ENCODE results near the gene LLGL2.

LLGL2 gene

DNA sequence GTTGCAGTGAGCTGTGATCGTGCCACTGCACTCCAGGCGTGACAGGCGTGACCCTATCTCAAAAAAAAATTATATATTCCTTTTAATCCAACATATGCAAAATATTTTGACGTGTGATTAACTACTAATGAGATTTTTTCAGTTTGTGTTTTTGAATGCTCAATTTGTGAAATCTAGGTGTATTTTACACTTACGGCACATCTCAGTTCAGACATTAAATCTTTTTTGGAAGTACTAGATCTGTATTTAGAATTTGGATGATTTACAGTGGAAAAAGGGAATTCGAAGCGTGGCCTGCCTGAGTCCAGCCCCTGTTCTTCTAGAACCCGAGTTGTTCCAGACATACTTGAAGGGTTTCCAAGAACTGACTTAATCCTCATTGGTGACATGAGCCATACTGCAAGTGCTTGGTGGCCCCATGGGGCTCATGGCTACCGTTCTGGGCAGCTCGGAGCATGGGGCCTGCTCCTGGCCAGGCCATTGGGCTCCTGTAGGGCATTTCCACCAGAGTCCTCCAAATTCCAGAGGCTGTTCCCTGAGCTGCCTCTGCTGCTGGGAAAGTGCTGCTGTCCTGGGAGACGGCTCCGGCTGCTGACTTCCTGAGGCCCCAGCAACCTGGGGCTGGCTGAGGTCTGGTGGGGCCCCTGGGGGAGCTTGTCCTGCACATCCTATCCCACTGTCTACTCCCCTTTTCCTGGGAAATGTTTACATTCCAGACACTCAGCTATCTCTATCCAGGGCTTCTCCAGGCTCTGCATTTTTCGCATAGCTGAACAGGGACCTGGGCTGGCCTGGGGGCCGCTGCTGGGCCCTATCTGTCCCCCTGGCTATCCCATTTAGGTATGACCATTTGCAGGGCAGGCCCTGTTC lies 27.2 kb downstream of the LLGL2 start:
- DNase-seq = no peak

DNA sequence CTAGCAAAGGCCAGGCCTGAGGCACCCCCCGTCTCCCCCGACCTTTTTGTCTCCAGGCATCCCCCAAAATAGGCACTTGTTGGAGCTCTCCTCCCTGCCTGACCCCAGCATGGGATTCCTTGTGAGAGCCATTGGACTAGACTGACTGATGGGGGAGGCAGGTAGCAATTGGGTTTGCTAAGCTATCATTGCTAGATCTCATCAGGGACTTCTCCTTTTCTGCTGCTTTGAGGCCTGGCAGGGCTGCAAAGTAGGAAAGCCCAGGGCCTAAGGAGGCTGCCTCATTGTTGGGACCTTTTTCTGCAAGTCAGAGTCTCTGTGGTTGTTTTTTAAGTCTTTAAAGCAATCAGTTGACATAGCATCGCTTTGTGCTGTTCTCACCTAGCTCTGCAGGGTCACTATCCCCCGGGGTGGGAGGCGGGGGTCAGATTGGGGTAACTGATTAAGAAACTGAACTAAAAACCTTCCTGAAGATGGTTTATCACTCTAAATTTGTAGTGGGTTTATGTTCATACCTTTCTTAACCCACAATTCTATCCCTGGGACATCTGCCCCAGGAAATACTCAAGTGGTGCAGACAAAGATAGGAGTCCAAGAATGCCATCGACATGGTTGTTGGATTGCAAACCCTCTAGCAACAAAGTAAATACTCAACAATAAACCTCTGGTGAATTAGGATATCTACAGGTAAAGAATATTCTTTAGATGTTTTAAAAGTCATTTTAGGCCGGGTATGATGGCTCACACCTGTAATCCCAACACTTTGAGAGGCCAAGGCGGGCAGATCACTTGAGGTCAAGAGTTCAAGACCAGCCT lies 28.0 kb downstream of the LLGL2 start:
- DNase-seq = no peak

DNA sequence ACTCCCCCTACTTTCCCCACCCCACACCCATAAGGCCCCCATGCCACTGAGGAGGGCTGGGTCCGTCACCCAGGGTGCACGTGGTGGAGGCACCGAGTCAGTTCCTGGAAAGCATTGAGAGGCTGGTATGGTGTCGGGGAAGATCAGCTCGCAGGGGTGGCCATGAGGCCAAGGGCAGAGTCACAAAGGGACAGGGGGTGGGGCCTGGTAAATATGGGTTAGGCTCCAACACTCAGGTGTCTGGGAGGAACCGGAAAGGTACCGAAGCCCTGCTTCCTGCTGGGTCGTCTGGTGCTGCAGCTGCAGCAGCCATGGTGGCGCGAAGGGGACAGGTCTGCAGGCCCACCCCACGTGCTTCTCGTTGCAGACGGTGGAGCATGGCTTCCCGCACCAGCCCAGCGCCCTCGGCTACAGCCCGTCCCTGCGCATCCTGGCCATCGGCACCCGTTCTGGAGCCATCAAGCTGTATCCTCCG lies 30.2 kb downstream of the LLGL2 start:
- no peak for DNase-seq

DNA sequence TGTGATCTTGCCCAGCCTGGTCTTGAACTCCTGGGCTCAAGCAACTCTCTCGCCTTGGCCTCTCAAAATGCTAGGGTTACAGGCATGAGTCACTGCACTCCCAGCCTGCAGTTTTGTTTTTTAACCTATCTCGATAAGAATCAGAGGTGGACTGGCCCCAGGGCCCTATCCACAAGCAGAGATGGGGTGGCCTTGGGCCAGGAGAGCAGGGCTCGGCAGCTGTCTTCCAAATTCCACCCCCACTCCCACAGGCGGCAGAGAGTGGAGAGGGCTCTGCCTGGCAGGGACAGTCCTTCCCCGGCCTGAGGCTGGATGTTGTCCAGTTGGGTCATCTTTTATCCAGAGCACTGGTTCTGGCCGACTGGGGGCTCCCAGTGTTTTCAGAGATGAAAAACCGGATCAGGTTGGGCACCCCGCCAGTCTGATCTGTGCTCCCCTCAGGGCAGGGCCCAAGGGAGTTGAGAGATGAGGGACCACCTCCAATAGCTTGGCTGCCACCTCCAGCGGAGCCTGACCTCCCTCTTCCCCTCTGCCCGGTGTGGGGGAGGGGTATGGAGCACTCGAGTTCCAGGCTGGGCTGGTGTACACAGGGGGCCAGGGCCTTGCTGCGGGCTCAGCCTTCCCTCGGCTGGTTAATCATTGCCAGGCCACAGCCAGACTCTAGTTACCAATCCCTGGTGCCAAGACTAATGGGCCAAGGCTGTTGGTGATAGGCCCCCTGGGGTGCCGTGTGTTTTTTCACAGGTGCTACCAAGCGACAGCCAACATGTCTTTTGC lies 31.8 kb downstream of the LLGL2 start:
- no peak for DNase-seq

DNA sequence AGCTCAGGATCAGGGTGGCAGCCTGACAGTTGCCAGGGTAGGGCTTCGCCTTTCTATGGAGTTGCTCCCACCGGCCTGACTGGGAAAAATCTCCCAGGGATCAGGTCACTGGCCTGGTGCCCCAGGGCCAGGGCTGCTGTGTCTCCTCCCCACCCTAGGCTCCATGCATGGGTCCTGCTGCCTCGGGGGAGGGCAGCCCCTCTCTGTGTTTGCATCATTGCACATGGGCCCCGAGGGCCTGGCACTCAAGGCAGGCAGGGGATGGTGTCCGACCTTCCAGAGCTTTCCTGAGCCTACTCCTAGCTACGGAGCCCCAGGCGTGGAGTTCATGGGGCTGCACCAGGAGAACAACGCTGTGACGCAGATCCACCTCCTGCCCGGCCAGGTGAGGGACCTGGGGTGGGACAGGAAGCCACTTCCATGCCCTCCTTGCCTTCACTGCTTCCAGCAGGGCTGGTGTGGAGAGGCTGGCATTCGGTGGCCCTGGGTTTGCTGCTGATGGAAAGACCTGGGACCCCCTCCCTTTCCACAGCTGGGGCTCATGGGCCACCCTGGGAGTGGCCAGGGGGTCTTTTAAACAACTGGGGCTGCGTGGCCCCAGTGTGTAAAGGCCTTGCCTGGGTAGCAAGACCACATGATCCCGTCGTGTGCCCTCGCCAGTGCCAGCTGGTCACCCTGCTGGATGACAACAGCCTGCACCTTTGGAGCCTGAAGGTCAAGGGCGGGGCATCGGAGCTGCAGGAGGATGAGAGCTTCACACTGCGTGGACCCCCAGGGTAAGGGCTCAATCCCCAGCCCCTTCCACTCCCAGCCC lies 32.6 kb downstream of the LLGL2 start:
- DNase-seq = no peak

DNA sequence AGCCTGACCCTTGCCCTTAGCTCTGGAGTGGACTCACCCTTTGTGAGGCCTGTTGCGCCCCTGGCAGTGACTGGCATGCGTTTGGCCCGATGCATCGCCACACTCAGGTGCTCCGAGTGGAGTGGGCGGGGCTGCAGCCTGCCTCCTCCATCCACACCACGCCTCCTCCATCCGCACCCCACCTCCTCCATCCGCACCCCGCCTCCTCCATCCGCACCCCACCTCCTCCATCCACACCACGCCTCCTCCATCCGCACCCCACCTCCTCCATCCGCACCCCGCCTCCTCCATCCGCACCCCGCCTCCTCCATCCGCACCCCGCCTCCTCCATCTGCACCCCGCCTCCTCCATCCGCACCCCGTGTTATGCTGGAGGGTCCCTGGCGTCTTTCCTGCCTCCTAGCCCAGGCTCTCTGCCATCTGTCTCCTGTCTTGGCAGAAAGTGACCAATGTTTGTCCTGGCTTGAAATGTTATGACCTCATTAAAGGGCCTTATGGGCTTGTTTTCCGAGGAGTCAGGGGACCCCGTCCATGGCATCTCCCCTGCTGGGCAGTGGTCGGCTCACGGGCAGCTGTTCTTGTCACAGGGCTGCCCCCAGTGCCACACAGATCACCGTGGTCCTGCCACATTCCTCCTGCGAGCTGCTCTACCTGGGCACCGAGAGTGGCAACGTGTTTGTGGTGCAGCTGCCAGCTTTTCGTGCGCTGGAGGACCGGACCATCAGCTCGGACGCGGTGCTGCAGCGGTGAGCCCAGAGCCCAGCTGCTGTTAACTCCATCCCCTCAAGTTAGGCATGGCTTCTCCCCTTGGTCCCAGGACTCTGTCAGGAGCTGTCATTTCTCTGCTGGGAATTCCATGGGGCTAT lies 33.4 kb downstream of the LLGL2 start:
- no peak for DNase-seq

DNA sequence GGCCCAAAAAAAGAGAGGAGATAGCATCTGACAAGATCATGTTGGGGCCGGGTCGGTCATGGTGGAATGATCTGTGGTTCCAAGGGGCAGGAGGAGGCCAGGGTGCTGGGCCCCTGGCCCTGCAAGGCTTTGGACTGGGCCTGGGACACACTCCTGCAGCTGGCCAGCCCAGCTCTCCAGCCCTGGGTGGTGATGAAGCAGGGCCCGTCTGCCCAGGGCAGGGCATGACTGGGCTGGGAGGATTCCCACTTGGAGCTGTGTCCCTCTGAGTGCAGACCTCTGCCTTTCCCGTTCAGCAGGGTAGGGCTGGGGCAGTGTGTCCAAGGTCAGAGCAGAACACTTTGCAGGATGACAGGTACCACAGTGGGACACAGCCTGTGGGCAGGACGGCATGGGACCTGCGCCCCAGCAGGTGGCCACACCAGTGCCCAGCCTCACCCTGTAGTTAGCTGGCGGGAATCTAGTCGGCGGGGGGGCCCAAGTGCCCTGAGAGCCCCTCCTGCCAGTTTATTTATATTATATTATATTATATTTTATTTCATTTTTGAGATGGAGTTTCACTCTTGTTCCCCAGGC lies 34.5 kb downstream of the LLGL2 start:
- no peak for DNase-seq

DNA sequence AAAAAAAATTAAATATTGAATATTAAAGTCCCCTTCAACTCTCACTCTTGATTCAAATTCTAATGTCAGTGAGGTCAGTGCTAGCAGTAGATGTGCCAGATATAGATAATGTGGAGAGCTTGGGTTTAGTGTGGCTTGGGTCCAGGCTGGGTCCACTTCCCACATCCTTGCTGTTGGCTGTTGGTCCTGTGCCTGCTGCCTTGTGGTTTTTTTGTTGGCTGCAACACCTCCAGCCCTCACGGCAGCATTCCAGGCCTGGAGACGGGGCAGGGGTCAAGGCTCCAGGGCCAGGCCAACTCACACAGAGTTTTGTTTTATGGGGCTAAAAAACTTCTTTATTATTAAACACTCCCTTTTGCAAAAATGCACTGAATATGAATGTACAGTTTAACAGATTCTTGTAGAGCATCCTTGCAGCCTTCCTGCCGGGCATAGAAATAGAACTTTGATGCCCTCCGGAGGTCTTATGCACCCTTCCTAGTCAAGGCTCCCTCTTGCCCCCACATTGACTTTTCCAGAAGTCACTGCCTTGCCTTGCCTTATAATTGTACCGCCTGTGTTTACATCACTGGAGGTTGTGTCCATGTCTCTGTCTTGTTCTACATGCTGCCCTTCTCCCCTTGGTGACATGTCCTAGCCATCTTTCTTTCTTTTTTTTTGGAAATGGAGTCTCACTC lies 36.6 kb downstream of the LLGL2 start:
- no peak for DNase-seq

DNA sequence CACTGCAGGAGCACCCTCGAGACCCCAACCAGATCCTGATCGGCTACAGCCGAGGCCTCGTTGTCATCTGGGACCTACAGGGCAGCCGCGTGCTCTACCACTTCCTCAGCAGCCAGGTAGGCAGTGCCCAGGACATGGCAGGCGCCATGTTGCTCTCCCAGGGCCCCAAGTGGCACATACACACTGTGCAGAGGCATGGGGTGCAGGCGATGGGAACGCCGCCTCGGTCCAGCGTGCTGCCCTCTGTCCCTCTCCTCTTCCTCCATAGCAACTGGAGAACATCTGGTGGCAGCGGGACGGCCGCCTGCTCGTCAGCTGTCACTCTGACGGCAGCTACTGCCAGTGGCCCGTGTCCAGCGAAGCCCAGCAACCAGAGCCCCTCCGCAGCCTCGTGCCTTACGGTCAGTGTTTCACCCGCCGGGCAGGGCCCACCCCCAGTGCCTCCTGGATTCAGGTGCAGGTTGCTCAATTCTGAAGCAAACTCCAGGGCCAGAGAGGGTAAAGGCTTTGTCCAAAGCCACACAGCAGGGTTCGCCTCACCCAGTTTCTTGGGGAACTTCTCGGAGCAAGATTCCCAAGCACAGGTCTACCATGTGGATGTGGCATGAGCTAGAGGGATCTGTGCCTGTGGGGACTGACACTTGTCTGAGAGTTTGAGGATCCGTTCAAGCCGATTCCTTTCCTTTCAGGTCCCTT lies 37.7 kb downstream of the LLGL2 start:
- no peak for DNase-seq

DNA sequence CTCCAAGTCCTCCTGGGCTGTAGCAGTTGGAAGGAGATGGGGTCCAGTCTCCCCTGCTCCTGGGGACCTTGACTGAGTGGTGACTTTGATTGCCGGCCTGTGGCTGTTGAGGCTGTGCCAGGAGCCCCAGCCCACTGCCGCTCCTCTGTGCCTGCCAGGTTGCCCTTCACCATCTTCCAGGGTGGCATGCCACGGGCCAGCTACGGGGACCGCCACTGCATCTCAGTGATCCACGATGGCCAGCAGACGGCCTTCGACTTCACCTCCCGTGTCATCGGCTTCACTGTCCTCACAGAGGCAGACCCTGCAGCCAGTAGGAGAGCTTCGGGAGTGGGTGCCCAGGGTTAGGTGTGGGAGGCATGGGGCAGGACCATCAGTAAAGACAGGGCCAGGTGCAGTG lies 38.7 kb downstream of the LLGL2 start:
- no peak for DNase-seq

DNA sequence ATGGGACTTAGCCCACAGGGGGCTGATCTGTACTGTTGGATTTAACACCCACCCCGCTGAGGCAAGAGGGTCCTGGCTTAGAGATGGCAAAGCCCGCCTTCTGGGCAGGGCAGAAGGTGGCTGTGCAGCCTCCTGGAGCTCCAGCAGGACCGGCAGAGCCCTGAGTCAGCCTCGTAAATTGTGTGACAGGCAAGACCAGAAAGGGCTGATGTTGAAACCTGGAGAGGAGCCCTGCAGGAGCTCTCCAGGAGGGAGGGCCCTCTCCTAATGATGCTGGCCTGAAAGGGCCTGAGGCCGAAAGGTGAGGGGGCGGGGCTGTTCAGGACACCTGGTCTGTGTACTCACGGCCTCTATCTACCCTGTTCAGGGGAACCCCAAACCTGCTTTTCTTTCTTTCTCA lies 39.6 kb downstream of the LLGL2 start:
- no peak for DNase-seq

DNA sequence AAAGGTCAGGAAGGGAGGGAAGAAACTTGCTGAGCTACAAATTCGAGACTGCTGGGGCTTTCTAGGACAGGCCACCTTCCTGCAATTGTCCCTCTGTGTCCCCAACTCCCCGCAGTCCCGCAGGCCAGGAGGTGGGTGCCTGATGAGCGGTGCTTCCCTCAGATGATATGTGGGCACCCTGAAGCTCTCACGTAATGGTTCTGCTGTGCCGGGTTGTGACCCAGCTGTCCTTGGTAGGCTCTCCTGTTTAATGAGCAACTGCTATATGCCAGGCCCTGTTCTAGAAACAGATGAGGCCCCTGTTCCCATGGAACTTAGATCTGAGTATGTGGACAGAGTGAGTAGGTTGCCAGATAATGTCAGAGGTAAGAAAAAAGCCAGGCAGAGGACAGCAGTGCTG lies 40.1 kb downstream of the LLGL2 start:
- DNase-seq = no peak

DNA sequence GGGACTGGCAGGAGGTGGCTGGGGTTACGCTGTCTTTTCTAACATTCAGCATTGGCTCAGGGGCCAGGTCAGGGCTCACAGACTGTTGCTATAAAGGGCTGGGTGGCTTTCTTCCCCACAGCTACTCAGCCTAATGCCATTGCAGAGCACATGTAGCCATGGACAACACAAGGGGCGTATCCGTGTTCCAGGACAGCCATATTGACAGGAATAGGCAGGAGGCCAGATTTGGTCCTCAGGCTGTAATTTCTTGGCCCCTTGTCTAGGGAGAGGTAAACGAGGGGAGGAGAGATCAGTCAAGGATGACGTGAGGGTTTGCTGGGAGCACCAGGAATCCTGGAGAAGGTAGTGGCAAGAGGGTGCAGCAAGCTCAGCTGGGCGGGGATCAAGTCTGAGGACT lies 40.9 kb downstream of the LLGL2 start:
- no peak for DNase-seq

DNA sequence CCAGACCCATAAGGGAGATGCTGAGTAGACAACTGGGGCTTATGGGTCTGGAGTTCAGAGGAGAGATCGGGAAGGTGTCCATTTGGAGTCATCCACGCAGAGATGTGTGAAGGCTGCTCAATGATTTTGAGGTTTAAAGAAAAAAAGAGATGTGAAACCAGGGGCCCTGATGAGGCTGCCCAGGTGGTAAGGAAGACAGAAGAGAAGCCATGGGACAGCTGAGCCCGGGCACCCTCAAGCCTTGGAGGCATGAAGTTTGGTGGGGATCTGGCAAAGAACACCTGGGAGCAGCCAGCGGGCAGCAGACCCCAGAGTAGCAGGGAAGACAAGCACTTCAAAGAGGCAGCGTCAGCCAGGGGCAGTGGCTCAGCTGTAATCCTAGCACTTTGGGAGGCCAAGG lies 41.3 kb downstream of the LLGL2 start:
- no peak for DNase-seq

DNA sequence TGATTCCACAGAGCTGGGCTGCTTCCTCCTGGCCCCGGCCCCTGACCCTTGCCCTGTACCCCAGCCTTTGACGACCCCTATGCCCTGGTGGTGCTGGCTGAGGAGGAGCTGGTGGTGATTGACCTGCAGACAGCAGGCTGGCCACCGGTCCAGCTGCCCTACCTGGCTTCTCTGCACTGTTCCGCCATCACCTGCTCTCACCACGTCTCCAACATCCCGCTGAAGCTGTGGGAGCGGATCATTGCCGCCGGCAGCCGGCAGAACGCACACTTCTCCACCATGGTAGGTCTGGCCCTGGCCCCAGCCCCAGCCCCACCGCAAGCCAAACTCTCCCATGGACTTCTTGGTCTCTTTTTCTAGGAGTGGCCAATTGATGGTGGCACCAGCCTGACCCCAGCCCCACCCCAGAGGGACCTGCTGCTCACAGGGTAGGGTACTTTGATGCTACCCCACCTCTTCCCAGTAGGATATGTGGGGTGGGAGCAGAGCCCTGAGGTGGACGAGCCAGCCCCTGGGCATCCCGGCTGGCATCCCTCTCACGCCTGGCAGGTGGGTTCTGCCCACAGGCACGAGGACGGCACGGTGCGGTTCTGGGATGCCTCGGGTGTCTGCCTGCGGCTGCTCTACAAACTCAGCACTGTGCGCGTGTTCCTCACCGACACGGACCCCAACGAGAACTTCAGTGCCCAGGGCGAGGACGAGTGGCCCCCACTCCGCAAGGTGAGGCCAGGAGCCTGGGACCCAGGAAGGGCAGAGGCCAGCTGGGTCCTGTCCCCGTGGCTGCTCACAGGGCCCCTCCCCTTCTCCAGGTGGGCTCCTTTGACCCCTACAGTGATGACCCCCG lies 43.1 kb downstream of the LLGL2 start:
- DNase-seq = no peak

DNA sequence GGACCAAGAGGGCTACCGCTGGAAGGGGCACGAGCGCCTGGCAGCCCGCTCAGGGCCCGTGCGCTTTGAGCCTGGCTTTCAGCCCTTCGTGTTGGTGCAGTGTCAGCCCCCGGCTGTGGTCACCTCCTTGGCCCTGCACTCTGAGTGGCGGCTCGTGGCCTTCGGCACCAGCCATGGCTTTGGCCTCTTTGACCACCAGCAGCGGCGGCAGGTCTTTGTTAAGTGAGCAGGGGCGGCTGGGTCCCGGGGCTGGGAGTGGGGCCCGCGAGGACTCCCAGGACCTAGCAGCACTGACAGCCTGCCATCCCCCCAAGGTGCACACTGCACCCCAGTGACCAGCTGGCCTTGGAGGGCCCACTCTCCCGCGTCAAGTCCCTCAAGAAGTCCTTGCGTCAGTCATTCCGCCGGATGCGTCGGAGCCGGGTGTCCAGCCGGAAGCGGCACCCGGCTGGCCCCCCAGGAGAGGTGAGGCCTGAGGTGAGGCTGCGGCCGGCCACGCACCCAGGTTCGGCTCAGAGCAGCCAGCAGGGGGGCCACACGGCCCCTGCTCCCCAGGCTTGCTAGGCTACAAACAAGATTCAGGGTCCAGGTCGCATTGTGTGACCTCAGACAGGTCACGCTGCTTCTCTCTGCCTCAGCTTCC lies 44.7 kb downstream of the LLGL2 start:
- no peak for DNase-seq

DNA sequence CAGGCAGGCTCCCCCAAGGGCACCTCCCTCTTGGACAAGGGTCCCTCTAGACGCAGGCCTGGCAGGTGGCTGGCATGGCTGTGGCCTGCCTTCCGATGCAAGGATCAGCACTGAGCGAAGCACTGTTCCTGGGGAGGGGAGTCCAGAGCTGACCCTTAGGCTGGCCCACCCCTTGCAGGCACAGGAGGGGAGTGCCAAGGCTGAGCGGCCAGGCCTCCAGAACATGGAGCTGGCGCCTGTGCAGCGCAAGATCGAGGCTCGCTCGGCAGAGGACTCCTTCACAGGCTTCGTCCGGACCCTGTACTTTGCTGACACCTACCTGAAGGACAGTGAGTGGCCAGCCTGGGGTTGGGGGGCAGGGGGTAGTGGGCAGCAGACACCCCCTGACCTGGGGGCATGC lies 45.3 kb downstream of the LLGL2 start:
- DNase-seq = no peak

DNA sequence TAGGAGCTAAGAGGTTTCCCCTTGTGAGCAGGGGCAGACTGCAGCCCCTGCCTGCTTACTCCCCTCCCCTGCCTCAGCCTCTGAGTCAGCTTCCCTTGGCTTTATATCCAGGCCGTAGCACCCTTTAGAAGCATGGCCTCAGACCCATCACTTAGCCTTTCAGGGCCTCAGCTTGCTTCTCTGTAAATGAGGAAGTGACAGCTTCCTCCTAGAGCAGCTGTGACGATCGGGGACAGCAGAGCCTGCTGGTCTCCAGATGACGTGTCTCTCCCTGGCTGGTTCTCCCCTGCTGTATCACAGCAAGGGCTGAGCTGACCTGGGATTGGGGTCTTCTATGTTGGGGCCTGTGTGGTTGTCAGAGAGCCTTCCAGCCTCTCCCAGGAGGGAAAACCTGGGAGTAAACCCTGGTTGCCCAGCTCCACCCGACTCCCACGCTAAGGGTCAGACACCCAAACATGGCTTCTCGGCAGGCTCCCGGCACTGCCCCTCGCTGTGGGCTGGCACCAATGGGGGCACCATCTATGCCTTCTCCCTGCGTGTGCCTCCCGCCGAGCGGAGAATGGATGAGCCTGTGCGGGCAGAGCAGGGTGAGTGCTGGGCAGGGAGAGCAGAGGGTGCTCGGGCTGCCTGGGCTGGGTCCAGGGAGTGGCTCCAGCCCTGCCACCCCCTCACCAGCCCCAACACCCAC lies 45.8 kb downstream of the LLGL2 start:
- DNase-seq = no peak

All from activated CD4-positive, alpha-beta T cell treated with anti-CD3 and anti-CD28 coated beads, Interleukin-2, amount 50 U/mL, for 16 hours (primary cell).